OCI-LY7 (cell line): Measurements from ENCODE around the gene COQ4. TPM values are rescaled to one million over a fixed set of nuclear protein-coding genes. Genes with fewer than 3 reads are reported as not detected.

Experiments used
- BruUV-seq: library from RNA; stranded (reverse); fragments of 400-500 nt; replicated peaks from 2 replicates; lab custom pipeline; 2021; lab: Mats Ljungman, UMichigan
- CTCF ChIA-PET: fragments of 300-600 bp; sonication (Branson Sonifier 250); formaldehyde crosslinking; loops from one replicate; lab custom pipeline; 2022; ENCODE audit warnings: antibody characterized with exemption; ENCODE audit not compliant: unreplicated experiment; lab: Charles Lee
- POLR2A ChIA-PET: fragments of 300-600 bp; sonication (Branson Sonifier 250); formaldehyde crosslinking; loops from one replicate; lab custom pipeline; 2022; ENCODE audit warnings: antibody characterized with exemption; lab: Charles Lee
- DNase-seq: peaks from one replicate; pipeline ENCODE4 v3.0.0-alpha.2; 2015; ENCODE audit warnings: low spot score
- H2AFZ ChIP-seq: fragments of 200-600 bp; sonication (generic), shearing (Covaris generic); 2 replicates; pipeline ENCODE4 v1.6.1; 2014; ENCODE audit warnings: mild to moderate bottlenecking, antibody characterized with exemption, low read length, moderate library complexity
- H3K27ac ChIP-seq: fragments of 200-600 bp; sonication (generic); 2 replicates; pipeline ENCODE4 v1.5.1; 2014; ENCODE audit warnings: mixed run types, low read depth, mild to moderate bottlenecking, moderate library complexity, low read length, inconsistent platforms; ENCODE audit not compliant: poor library complexity, severe bottlenecking
- H3K36me3 ChIP-seq: fragments of 200-600 bp; sonication (generic); 2 replicates; pipeline ENCODE4 v1.6.1; 2014; ENCODE audit warnings: mild to moderate bottlenecking, antibody characterized with exemption, low read length, moderate library complexity, mixed read lengths; ENCODE audit not compliant: insufficient read depth
- H3K4me1 ChIP-seq: fragments of 200-600 bp; sonication (generic); 2 replicates; pipeline ENCODE4 v1.5.1; 2014; ENCODE audit warnings: mild to moderate bottlenecking, low read length; ENCODE audit not compliant: insufficient read depth, poor library complexity, severe bottlenecking
- H3K4me2 ChIP-seq: fragments of 200-600 bp; sonication (generic); 2 replicates; pipeline ENCODE4 v1.6.1; 2014; ENCODE audit warnings: mild to moderate bottlenecking, low read length
- H3K4me3 ChIP-seq: fragments of 200-600 bp; sonication (generic); 2 replicates; pipeline ENCODE4 v1.5.1; 2014; ENCODE audit warnings: mild to moderate bottlenecking, low read depth, low read length; ENCODE audit not compliant: poor library complexity, severe bottlenecking
- H3K79me2 ChIP-seq: fragments of 200-600 bp; sonication (generic); 2 replicates; pipeline ENCODE4 v1.6.1; 2016; ENCODE audit warnings: low read depth, mild to moderate bottlenecking, low read length, moderate library complexity, mixed read lengths; ENCODE audit not compliant: insufficient read depth
- H3K9me2 ChIP-seq: fragments of 200-600 bp; sonication (generic); 2 replicates; pipeline ENCODE4 v1.6.1; 2016; ENCODE audit warnings: mild to moderate bottlenecking, low read length, mixed read lengths; ENCODE audit not compliant: insufficient read depth
- H3K9me3 ChIP-seq: fragments of 200-600 bp; sonication (generic); 2 replicates; pipeline ENCODE4 v1.6.1; 2014; ENCODE audit warnings: mild to moderate bottlenecking, mixed run types, low read length, mixed read lengths
- H4K20me1 ChIP-seq: fragments of 200-600 bp; sonication (generic); 2 replicates; pipeline ENCODE4 v1.6.1; 2014; ENCODE audit warnings: mild to moderate bottlenecking, antibody characterized with exemption, low read length, moderate library complexity, mixed read lengths; ENCODE audit not compliant: insufficient read depth
- CTCF ChIP-seq: fragments of 200-600 bp; sonication (generic); conservative IDR thresholded peaks from 2 replicates; pipeline ENCODE4 v1.5.1; 2014; ENCODE audit warnings: mild to moderate bottlenecking, antibody characterized with exemption, low read length, moderate library complexity, mixed read lengths
- EZH2phosphoT487 ChIP-seq: fragments of 200-600 bp; sonication (generic); IDR thresholded peaks from 2 replicates; pipeline ENCODE4 v1.6.1; 2018; ENCODE audit warnings: low read depth, borderline replicate concordance, mild to moderate bottlenecking, mixed run types, antibody characterized with exemption, low read length, moderate library complexity, mixed read lengths
- intact Hi-C: fragments of 100-400 bp; cut with micrococcal nuclease; formaldehyde crosslinking; loops from one replicate; pipeline ENCODE4 v1.10.0; 2022; ENCODE audit not compliant: unreplicated experiment
- total RNA-seq, 2 experiments: library from RNA; depleted of rRNA in 1 of 2; stranded (reverse); fragments of >200 nt in 1 of 2; shearing (Covaris generic) in 1 of 2; gene quantifications; 2 replicates each; pipeline ENCODE4 v1.2.3, GENCODE V29; 2014 to 2022

The COQ4 gene
- total RNA-seq, 2 experiments from 2014 or later, result 53.4 to 55.8 TPM

DNA sequence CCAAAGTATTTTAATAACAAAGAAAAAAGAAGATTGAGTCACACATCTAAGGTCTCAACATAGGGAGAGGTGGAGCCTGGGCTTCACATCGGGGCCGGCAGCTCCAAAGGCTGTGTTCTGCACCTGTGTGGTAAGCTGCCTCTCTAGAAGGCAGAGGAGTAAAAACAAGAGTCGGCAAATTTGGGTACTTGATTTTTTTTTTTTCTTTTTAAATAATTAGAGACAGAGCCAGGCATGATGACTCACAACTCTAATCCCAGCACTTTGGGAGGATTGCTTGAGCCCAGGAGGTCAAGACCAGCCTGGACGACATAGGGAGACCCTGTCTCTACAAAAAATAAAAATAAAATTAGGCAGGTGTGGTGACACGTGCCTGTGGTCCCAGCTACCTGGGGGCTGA lies 53.2 kb downstream of the COQ4 start:
- no TSS peak for BruUV-seq
- ChIA-PET CTCF (no interaction called here), POLR2A (no interaction called here)
- intact Hi-C loops, result no loop called here
- no peak for DNase-seq
- H3K9me2 ChIP-seq, result no peaks in the 10 kb centered on the region
- peaks cover 46% of the 10 kb centered on the region for H3K79me2 ChIP-seq
- H3K36me3 ChIP-seq, result peaks cover 55% of the 10 kb centered on the region
- no peak overlapping the region for H3K4me3 ChIP-seq
- H2AFZ ChIP-seq, result no peak overlapping the region
- H3K9me3 ChIP-seq, result no peaks in the 10 kb centered on the region
- no peak overlapping the region for H3K4me2 ChIP-seq
- no peak for TF ChIP-seq CTCF
- TF ChIP-seq EZH2phosphoT487, result no peak
- no peaks in the 10 kb centered on the region for H4K20me1 ChIP-seq
- no peak overlapping the region for H3K27ac ChIP-seq
- H3K4me1 ChIP-seq, result peaks cover 11% of the 10 kb centered on the region

DNA sequence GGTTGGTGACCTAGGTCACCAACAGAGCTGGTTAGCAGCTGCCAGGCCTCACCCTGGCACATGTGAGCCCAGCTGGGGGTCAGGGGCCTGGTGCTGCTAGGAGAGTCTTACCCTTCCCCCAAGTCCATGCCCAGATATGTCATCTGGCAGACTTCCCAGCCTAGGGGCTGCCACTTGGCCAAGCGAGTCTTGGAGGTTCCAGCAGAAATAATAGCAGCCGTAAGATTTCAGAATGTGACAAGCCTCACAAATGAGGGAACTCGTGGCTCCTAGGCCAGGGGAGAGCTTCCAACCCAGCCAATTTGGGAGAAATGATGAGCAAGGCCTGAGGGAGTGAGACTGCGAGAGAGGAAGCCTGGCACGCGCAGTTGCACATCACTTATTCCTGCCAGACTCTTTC lies 59.6 kb downstream of the COQ4 start:
- no peak overlapping the region for H2AFZ ChIP-seq
- CTCF ChIA-PET, result no interaction called here
- H3K27ac ChIP-seq, result no peak overlapping the region
- H3K4me3 ChIP-seq, result no peak overlapping the region
- TF ChIP-seq EZH2phosphoT487, result no peak
- TF ChIP-seq CTCF, result no peak
- BruUV-seq, result no TSS peak
- no peak for DNase-seq
- POLR2A ChIA-PET, result no interaction called here
- intact Hi-C loops, result no loop called here
- no peaks in the 10 kb centered on the region for H3K9me2 ChIP-seq
- no peaks in the 10 kb centered on the region for H3K4me1 ChIP-seq
- H3K36me3 ChIP-seq, result peaks cover 76% of the 10 kb centered on the region
- H3K79me2 ChIP-seq, result no peaks in the 10 kb centered on the region
- H3K9me3 ChIP-seq, result no peaks in the 10 kb centered on the region
- H3K4me2 ChIP-seq, result no peak overlapping the region
- H4K20me1 ChIP-seq, result no peaks in the 10 kb centered on the region

DNA sequence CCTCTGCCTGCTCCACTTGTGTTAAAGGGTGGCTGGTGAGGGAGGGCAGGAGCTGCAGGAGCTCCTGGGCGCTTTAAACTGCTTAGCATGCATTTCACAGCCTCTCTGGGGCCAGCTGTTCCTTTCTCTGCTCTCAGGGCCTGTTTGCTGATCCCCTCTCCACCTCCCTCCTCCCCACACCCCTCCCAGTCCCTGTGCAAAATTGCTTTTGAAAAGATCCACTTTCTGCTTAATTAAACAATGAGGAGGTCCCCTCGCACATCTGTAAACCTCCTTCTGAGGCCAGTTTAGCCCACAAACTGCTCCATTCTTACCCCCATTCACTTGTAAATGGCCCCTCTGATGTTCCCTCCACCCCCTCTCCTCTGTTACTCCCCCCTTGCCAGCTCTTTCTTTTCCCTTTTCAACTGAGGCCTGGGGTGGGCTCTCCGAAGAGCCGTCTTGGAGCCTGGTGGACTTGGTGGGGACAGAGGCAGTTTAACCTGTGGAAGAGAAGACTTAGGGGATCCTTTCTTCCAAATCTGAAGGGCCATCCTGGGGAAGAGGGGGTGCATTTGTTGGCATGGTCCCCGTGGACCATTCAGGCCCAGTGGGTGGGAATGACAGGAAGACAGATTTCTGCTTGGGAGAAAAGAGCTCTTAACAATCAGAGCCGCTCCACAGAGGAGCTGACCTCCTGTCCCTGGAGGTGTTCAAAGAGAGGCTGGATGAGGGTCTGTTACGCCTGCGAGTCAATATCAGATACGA lies 60.5 kb downstream of the COQ4 start:
- peaks cover 79% of the 10 kb centered on the region for H3K36me3 ChIP-seq
- CTCF ChIA-PET, result no interaction called here
- BruUV-seq, result no TSS peak

More for the DNA sequence above, 60.5 kb downstream of the COQ4 start:
- DNase-seq, result no peak
- no peaks in the 10 kb centered on the region for H3K9me3 ChIP-seq
- no peak overlapping the region for H3K27ac ChIP-seq
- no peak overlapping the region for H3K4me2 ChIP-seq
- no peak overlapping the region for H3K4me3 ChIP-seq
- no peaks in the 10 kb centered on the region for H3K9me2 ChIP-seq
- POLR2A ChIA-PET, result interaction anchor here (0.6 to 1.9 kb wide), 3 partner anchors 12 to 390 kb away, joined by 3 to 8 read pairs (median 3); partner anchors contain the start of gene URM1
- no peaks in the 10 kb centered on the region for H3K4me1 ChIP-seq
- no peaks in the 10 kb centered on the region for H4K20me1 ChIP-seq
- TF ChIP-seq CTCF (no peak), EZH2phosphoT487 (no peak)
- intact Hi-C loops, result no loop called here
- no peak overlapping the region for H2AFZ ChIP-seq
- H3K79me2 ChIP-seq, result no peaks in the 10 kb centered on the region
